ENCODE results near the gene PTPDC1. TPM values are rescaled to one million over a fixed set of nuclear protein-coding genes. Genes with fewer than 3 reads are reported as not detected.

Gene PTPDC1
- total RNA-seq, 1 donor from 2014 or later: 13.0 TPM

DNA sequence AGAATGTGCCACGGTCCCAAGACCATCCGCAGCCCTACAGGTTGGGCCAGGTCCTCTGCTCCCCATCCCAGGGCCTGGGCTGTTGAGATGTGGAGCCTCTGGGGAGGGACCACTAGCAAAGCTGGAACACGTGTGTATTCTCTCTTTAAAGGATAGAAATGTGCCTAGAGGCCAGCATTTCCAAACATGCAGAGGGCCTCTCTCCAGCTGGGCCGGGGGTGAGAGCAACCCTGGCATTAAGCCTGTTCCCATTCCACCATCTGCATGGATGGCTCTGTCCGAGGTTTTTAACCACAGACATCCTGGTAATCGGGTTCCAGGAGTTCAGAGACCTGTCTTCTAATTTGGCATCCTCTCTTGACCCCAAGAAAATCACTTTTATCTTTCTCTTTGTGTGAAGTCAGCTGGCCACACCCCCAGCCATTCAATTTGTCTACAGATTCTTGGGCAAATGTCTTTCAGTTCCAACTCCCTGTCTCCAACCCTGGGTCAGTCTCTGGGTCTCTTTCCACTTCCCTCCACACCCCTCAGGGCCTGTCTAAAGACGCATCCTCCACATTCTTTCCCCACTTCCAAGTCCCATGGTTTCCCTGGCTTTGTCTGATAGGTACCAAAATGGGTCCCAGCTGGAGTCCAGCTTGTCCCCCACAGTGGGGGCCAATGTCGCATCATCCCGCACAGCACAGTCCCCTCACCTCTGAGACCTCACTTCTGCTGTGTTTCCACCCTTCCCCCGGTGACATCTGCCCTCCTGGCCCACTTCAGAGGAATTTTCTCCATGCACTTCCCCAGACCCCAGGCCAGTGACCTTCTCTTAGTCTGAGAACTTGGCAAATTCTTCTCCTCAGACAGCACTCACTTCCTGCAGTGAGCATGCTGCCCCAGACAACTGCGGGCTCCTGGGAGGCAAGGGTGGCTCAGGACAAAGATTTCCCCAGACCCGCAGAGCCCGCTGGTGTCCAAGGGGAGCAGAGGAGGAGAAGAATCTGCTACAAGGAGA, 56.8 kb downstream of the PTPDC1 start:
- H3K4me1 ChIP-seq: peaks cover 47% of the 10 kb centered on the region
- H3K36me3 ChIP-seq: no peaks in the 10 kb centered on the region
- H3K27me3 ChIP-seq: no peaks in the 10 kb centered on the region
- no peak overlapping the region for H3K4me3 ChIP-seq
- TF ChIP-seq, protein P1, sequence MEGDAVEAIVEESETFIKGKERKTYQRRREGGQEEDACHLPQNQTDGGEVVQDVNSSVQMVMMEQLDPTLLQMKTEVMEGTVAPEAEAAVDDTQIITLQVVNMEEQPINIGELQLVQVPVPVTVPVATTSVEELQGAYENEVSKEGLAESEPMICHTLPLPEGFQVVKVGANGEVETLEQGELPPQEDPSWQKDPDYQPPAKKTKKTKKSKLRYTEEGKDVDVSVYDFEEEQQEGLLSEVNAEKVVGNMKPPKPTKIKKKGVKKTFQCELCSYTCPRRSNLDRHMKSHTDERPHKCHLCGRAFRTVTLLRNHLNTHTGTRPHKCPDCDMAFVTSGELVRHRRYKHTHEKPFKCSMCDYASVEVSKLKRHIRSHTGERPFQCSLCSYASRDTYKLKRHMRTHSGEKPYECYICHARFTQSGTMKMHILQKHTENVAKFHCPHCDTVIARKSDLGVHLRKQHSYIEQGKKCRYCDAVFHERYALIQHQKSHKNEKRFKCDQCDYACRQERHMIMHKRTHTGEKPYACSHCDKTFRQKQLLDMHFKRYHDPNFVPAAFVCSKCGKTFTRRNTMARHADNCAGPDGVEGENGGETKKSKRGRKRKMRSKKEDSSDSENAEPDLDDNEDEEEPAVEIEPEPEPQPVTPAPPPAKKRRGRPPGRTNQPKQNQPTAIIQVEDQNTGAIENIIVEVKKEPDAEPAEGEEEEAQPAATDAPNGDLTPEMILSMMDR (IDR thresholded peaks at IDR 0.05): no peak
- TF ChIP-seq POLR2A (IDR thresholded peaks at IDR 0.05) (no peak), POLR2AphosphoS5 (IDR thresholded peaks at IDR 0.05; ENCODE audit: insufficient read depth in 1 of 2, low read depth in 1 of 2) (no peak)
- no peak for DNase-seq (ENCODE audit: extremely low spot score in 2 of 2)
- H3K27ac ChIP-seq: peak overlapping the region; percentile 79
- intact Hi-C loops (cut with DNase I): no loop called here
- no peaks in the 10 kb centered on the region for H3K9me3 ChIP-seq

DNA sequence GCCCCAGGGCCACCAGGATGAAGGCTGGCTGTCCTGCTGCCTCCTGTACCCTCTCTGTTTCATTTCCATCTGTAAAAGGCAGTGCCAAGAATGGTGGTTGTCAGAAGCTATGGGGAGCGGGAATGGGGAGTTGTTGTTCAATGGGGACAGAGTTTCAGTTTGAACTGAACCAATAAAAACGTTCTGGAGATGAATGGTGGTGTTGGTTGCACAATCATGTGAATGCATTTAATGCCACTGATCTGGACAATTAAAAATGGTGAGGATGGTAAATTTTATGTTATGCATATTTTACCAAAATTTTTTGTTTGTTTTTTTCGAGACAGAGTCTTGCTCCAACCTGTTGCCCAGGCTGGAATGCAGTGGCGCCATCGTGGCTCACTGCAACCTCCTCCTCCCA, 58.1 kb downstream of the PTPDC1 start:
- H3K27ac ChIP-seq: no peak overlapping the region
- no peak overlapping the region for H3K4me3 ChIP-seq
- no peaks in the 10 kb centered on the region for H3K9me3 ChIP-seq
- peaks cover 47% of the 10 kb centered on the region for H3K4me1 ChIP-seq
- TF ChIP-seq POLR2A (IDR thresholded peaks at IDR 0.05) (no peak), POLR2AphosphoS5 (IDR thresholded peaks at IDR 0.05; ENCODE audit: insufficient read depth in 1 of 2, low read depth in 1 of 2) (no peak)
- TF ChIP-seq, protein P1 (IDR thresholded peaks at IDR 0.05): no peak
- intact Hi-C loops (cut with DNase I): no loop called here
- DNase-seq (ENCODE audit: extremely low spot score in 2 of 2): no peak
- H3K36me3 ChIP-seq: no peaks in the 10 kb centered on the region
- no peaks in the 10 kb centered on the region for H3K27me3 ChIP-seq

DNA sequence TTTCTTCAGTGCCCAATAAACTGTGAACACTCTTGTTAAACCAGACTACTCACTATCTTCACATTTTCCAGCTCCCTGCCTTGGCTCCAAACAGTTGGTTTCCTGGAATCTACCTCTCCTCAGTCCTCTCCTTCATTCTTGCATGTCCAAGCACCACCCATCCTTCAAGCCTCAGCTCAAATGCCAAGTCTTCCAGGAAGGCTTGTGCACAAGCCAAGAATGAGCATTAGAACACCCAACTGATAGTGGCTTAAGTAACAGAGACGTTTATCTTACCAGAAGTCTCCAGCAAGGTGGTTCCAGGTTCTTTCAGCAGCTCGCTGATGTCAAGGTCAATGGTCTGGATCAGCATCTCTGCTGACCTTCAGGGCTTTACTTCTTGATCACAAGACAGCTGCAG, 60.1 kb downstream of the PTPDC1 start:
- Histone ChIP-seq H3K9me3 (no peaks in the 10 kb centered on the region), H3K27ac (no peak overlapping the region), H3K36me3 (no peaks in the 10 kb centered on the region), H3K4me3 (no peak overlapping the region), H3K4me1 (peaks cover 37% of the 10 kb centered on the region), H3K27me3 (no peaks in the 10 kb centered on the region)
- no peak for TF ChIP-seq POLR2AphosphoS5 (IDR thresholded peaks at IDR 0.05; ENCODE audit: insufficient read depth in 1 of 2, low read depth in 1 of 2)
- TF ChIP-seq, protein P1 (IDR thresholded peaks at IDR 0.05): no peak
- no peak for TF ChIP-seq POLR2A (IDR thresholded peaks at IDR 0.05)
- intact Hi-C loops (cut with DNase I): no loop called here
- DNase-seq (ENCODE audit: extremely low spot score in 2 of 2): no peak

DNA sequence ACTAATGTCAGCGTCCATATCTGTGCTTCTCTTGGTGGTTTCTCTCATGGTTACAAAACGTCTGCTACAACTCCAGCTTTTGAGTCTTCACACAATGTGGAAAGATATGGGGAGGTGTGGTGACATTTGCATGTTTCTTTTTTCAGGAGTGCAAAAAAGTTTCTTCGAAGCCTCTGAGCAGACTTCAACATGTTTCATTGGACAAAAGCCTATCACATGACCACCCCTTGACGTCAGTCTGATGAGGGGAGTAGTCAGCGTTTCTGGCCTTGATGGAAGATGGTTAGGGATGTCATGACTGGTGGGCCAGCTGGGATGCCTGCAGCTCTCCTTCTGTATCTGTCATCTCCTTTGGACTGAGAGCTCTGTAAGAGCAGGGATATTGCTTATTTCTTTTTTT, 61.4 kb downstream of the PTPDC1 start:
- H3K27me3 ChIP-seq: no peaks in the 10 kb centered on the region
- intact Hi-C loops (cut with DNase I): no loop called here
- H3K36me3 ChIP-seq: no peaks in the 10 kb centered on the region
- H3K4me1 ChIP-seq: peaks cover 29% of the 10 kb centered on the region
- no peak overlapping the region for H3K27ac ChIP-seq
- H3K9me3 ChIP-seq: no peaks in the 10 kb centered on the region
- H3K4me3 ChIP-seq: no peak overlapping the region
- DNase-seq (ENCODE audit: extremely low spot score in 2 of 2): no peak
- no peak for TF ChIP-seq POLR2AphosphoS5 (IDR thresholded peaks at IDR 0.05; ENCODE audit: insufficient read depth in 1 of 2, low read depth in 1 of 2)
- TF ChIP-seq, protein P1 (IDR thresholded peaks at IDR 0.05): no peak
- no peak for TF ChIP-seq POLR2A (IDR thresholded peaks at IDR 0.05)

DNA sequence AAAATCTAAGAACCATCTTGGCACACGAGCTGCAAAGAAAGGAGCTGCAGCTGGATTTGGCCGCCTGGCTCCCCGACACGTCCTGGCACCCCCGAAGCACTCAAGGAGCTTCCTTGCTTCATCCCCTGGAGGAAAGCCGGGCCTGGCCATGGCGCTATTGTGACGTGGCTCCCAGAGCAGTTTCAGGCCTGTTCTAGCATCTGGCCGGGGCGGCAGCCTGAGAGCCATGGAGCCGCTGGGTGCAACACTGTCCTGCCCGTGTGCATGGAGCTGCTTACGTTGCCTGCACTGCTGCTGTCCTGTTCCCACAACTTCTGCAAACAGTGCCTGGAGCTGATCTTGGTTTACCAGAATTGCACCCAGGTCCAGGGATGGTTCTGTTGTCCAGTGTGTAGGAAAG, 63.5 kb downstream of the PTPDC1 start:
- Histone ChIP-seq H3K9me3 (no peaks in the 10 kb centered on the region), H3K27me3 (no peaks in the 10 kb centered on the region), H3K36me3 (no peaks in the 10 kb centered on the region), H3K4me1 (peaks cover 7% of the 10 kb centered on the region), H3K27ac (no peak overlapping the region), H3K4me3 (no peak overlapping the region)
- intact Hi-C loops (cut with DNase I): no loop called here
- TF ChIP-seq, protein P1 (IDR thresholded peaks at IDR 0.05): no peak
- no peak for TF ChIP-seq POLR2A (IDR thresholded peaks at IDR 0.05)
- no peak for TF ChIP-seq POLR2AphosphoS5 (IDR thresholded peaks at IDR 0.05; ENCODE audit: insufficient read depth in 1 of 2, low read depth in 1 of 2)
- DNase-seq (ENCODE audit: extremely low spot score in 2 of 2): no peak
